IPS-18c (cell line): ENCODE data around the gene BABAM2.
"Not testable (repeated sequence)": the region's sequence is repeated elsewhere in the genome, so short reads cannot be mapped to it uniquely, and the experiment has no call there.

ENCODE experiments used
- H3K4me3 ChIP-seq: 2 replicates; pipeline ENCODE4 v1.7.0; 2013; ENCODE audit warnings: low read depth, mild to moderate bottlenecking, low read length, moderate library complexity; ENCODE audit not compliant: insufficient read depth
- H3K9me3 ChIP-seq: one replicate; pipeline ENCODE4 v1.6.1; 2013; ENCODE audit warnings: mild to moderate bottlenecking, low read length, moderate library complexity; ENCODE audit not compliant: control insufficient read depth, insufficient read depth

BABAM2 gene

DNA sequence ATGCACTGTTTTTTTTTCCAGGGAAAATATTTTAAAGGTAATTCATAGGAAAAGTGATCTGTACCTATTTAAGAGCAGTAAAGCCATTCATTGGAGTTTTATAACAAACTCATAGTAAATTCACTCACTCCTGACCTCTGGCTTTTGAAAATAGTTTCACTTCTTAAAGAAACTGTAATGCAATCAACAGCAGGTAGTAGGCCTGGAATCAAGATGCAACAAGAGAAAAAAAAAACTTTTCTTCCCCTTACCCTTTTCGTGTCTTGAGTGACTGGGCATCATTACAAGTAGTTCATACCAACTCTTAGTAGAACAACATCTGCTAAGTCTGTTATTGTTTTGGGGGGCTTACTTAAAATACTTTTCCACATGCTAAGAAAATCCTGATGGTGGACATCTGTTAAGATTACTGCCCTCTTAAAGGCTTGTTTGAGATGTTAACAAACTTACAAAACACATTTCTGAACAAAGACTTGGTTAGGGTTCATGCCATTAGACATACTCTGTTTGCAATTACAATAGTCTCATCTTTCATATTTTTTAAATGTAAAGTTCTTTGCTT, 338.0 kb downstream of the BABAM2 start:
- Histone ChIP-seq H3K4me3 (no peak overlapping the region), H3K9me3 (no peaks in the 10 kb centered on the region)

DNA sequence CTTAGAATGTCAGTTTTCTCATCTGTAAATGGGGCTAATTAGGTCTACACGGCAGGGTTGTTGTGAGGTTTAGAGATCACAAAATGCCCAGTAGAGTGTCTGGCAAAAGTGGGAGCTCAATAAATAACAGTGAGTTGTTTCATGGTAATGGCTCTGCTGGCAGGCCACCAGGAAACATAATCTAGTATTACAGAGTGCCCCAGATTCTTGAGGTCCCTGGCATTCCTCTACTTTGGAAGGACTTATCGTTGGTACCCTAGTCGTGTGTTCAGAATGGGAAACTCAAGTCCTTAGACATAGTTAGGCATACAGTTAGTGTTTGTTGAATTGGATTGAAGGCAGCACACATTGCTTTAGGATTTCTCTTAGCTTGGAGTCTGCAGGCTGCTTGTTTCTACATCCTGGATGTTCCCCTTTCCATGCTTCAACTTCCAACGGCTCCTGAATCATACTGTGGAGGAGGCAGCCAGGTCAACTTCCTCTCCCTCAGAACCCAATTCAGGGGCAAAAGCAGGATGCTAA, 340.6 kb downstream of the BABAM2 start:
- no peak overlapping the region for H3K4me3 ChIP-seq
- no peaks in the 10 kb centered on the region for H3K9me3 ChIP-seq

DNA sequence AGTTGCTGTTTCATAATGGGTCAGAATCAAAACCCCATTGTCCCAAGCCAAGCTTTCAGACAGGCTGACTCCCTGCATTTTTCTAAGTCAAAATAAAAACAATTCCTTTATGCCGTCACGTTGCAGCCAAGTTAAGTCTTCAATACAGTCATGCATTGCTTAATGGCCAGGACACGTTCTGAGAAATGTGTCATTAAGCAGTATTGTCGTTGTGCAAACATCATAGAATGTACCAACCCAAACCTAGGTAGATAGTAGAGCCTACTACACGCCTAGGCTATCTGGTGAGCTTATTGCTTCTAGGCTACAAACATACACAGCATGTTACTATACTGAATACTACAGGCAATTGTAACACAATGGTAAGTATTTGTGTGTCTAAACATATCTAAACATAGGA, 341.8 kb downstream of the BABAM2 start:
- no peaks in the 10 kb centered on the region for H3K9me3 ChIP-seq
- H3K4me3 ChIP-seq = no peak overlapping the region

GRCh38 chr2:28233164-28233676, 342.7 kb downstream of the BABAM2 start:
- no peak overlapping the region for H3K4me3 ChIP-seq

DNA sequence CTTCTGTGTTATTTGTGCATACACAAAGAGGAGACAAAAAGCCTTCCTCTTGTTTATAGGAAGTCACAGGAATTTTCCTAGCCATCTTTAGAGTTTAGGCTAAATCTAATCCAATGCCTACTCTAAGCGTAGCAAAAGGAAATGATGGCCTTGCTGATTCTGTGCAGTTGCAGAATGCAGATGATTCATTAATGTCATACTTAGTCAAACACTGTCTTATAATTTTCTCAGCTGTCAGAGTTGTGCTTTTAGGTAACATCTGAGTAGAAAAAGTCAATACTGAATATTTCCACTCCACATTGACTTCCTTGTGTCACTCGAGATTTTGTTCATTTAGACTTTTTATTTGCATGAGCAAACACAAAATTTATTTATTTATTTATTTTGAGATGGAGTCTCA, 344.3 kb downstream of the BABAM2 start:
- H3K4me3 ChIP-seq = no peak overlapping the region
- no peaks in the 10 kb centered on the region for H3K9me3 ChIP-seq

More at GRCh38 chr2:28233164-28233676, 342.7 kb downstream of the BABAM2 start:
- no peaks in the 10 kb centered on the region for H3K9me3 ChIP-seq

DNA sequence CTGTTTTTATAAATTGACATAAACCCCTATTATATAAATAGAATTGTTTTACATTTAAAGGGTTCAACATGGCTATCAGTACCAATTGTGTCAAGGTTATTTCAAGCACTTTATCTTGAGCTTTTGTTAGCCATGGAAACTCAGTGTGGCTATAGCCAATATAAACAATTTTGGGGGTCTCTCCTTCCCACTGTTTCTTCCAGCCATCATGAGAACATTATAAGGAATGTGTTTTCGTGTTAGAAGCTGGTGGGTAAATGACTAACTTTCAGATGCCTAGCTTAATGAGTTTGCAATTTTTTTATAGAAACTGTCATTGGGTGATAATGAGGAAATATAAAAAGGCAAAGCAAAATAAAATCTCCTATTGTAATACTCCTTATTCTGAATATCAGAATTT, 348.7 kb downstream of the BABAM2 start:
- no peaks in the 10 kb centered on the region for H3K9me3 ChIP-seq

GRCh38 chr2:28240937-28241336, 350.4 kb downstream of the BABAM2 start:
- H3K9me3 ChIP-seq = no peaks in the 10 kb centered on the region
- H3K4me3 ChIP-seq = no peak overlapping the region

More for the DNA sequence above, 348.7 kb downstream of the BABAM2 start:
- no peak overlapping the region for H3K4me3 ChIP-seq

- H3K4me3 ChIP-seq = no peak overlapping the region
- H3K9me3 ChIP-seq = no peaks in the 10 kb centered on the region
Observed at GRCh38 chr2:28247290-28247689, 356.8 kb downstream of the BABAM2 start.

GRCh38 chr2:28247734-28248133, 357.2 kb downstream of the BABAM2 start:
- Histone ChIP-seq H3K4me3 (no peak overlapping the region), H3K9me3 (no peaks in the 10 kb centered on the region)

GRCh38 chr2:28248511-28248910, 358.0 kb downstream of the BABAM2 start:
- no peak overlapping the region for H3K4me3 ChIP-seq
- H3K9me3 ChIP-seq = no peaks in the 10 kb centered on the region

DNA sequence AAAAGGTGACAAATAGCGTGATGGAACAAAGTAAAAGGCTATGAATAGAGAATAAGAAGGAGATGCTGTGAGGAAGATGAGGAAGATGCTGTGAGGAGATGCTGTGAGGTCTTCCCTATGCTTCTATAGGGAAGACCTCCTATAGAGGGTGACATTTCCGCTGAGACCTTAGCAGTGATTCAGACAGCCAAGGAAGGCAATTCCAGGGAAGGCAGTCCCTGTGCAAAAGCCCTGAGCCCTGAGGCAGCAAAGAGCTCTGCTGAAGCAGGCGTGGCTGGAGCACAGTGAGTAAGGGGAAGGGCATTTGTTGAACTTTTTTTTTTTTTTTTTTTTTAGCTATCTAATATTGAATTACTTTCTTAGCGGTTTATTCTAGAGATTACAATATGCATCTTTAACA, 359.5 kb downstream of the BABAM2 start:
- Histone ChIP-seq H3K9me3 (no peaks in the 10 kb centered on the region), H3K4me3 (no peak overlapping the region)

GRCh38 chr2:28251337-28251736, 360.8 kb downstream of the BABAM2 start:
- no peak overlapping the region for H3K4me3 ChIP-seq
- H3K9me3 ChIP-seq = no peaks in the 10 kb centered on the region

DNA sequence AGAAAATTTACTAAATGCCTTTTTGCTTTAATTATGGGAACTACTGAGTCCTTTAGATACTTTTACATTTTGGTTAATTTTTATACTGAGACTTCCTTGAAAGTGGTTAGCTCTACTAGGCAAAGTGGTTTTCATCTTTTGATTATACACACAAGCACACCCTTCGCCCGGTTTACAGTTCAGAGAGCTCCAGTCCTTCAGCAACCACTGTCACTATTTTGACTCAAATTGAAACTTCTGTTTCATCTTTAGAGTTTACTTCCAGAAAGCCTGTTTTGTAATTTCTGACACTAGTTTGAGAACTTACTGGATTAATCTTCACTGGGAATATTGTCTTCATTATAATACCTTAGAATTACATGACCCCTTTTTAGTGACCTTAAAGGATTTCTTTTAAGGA, 361.8 kb downstream of the BABAM2 start:
- Histone ChIP-seq H3K9me3 (no peaks in the 10 kb centered on the region), H3K4me3 (no peak overlapping the region)

GRCh38 chr2:28253543-28253942, 363.0 kb downstream of the BABAM2 start:
- H3K9me3 ChIP-seq = no peaks in the 10 kb centered on the region
- H3K4me3 ChIP-seq = no peak overlapping the region

DNA sequence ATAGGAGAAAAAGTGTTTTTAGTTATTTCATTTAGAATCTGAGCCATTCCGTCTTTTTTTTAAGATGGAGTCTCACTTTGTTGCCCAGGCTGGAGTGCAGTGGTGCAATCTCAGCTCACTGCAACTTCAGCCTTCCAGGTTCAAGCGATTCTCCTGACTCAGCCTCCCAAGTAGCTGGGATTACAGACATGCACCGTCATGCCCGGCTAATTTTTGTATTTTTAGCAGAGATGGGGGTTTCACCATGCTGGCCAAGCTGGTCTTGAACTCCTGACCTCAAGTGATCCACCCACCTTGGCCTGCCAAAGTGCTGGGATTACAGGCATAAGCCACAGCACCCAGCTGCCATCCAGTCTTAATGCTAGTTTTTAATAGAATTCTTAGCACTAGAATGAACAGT, 364.7 kb downstream of the BABAM2 start:
- not testable (repeated sequence) for H3K4me3 ChIP-seq, H3K9me3 ChIP-seq

DNA sequence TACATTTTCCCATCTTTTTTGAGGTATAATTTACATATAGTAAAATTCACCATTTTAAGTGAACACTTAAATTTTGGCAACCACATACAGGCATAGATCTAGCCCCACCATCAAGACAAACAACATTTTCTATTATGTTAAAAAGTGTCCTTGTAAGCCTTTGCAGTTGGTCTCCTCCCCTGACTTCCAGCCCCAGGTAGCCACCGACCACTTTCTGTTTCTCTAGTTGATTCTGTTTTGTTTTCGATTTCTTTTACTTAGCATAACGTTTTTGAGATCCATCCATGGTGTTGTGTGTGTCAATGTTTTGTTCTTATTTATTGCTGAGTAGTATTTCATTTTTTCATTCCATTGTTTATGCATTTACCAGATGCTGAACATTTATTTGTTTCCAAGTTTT, 366.7 kb downstream of the BABAM2 start:
- Histone ChIP-seq H3K9me3 (no peaks in the 10 kb centered on the region), H3K4me3 (no peak overlapping the region)

DNA sequence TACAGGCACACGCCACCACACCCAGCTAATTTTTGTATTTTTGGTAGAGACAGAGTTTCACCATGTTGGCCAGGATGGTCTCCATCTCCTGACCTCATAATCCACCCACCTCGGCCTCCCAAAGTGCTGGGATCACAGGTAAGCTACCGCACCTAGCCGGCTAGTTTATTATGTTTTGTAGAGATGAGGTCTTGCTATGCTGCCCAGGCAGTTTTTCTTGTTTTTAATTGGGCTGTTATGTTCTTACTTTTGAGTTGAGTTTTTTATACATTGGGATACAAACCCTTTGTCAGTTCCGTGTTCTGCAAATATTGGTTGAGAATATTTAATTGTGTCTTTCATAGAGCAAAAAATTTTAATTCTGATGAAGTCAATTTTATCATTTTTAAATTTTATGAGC, 368.7 kb downstream of the BABAM2 start:
- not testable (repeated sequence) for H3K4me3 ChIP-seq

GRCh38 chr2:28263690-28264089, 373.2 kb downstream of the BABAM2 start:
- Histone ChIP-seq H3K9me3 (peaks cover 2% of the 10 kb centered on the region), H3K4me3 (no peak overlapping the region)

More for the DNA sequence above, 368.7 kb downstream of the BABAM2 start:
- H3K9me3 ChIP-seq = not testable (repeated sequence)

- no peak overlapping the region for H3K4me3 ChIP-seq
- H3K9me3 ChIP-seq = peaks cover 2% of the 10 kb centered on the region
Observed at GRCh38 chr2:28267282-28267681, 376.8 kb downstream of the BABAM2 start.
